ENCODE results near the gene REV3L. TPM values are rescaled to one million over a fixed set of nuclear protein-coding genes. Genes with fewer than 3 reads are reported as not detected.

REV3L gene
- total and polyA plus RNA-seq, 2 of the 13 experiments (the other 11 are each of a cell fraction or from before 2014, with no cell fraction given): 12.8 to 31.3 TPM

GRCh38 chr6:111354758-111355555, 128.1 kb downstream of the REV3L start:
- ATAC-seq: no peak
- in situ Hi-C loops (cut with HindIII; ENCODE audit: extremely low pct_ligation_motif_present, low pct_unique_long_range_greater_than_20kb): loop anchor here (25.0 kb wide), 1 partner anchor 282 kb away; no protein-coding TSS in a partner anchor

GRCh38 chr6:111353912-111354462, 129.0 kb downstream of the REV3L start:
- H3K27me3 ChIP-seq (ENCODE audit: control insufficient read depth in 1 of 2, insufficient read depth in 2 of 2, low read length in 2 of 2): no peaks in the 10 kb centered on the region
- ChIA-PET CTCF (ENCODE audit: low intra/inter-chr PET ratio, low total read pairs) (no interaction called here), POLR2A (no interaction called here)
- no peak overlapping the region for H3K4me3 ChIP-seq (replicated peaks in 1 of 3; ENCODE audit: insufficient read depth in 1 of 3, low read depth in 2 of 3, low read length in 3 of 3)
- H3K4me1 ChIP-seq (ENCODE audit: insufficient read depth, low read length): peaks cover 24% of the 10 kb centered on the region
- H3K9ac ChIP-seq (ENCODE audit: insufficient read depth, low read depth, low read length): no peak overlapping the region
- ATAC-seq (peak; percentile 44; the same call in 1 of the 3 replicates), DNase-seq (ENCODE audit: low spot score) (peak; percentile 20), FAIRE-seq (no peak)
- no peaks in the 10 kb centered on the region for H3K9me3 ChIP-seq (ENCODE audit: low read length)
- H3K27ac ChIP-seq (ENCODE audit: extremely low read length, insufficient read depth, low read length): no peak overlapping the region
- intact Hi-C loops (cut with micrococcal nuclease; ENCODE audit: unreplicated experiment): no loop called here
- no peak overlapping the region for H3K4me2 ChIP-seq (ENCODE audit: low read depth, low read length)
- in situ Hi-C loops (cut with HindIII; ENCODE audit: extremely low pct_ligation_motif_present, low pct_unique_long_range_greater_than_20kb): loop anchor here (25.0 kb wide), 1 partner anchor 283 kb away; no protein-coding TSS in a partner anchor
- H3K36me3 ChIP-seq (replicated peaks in 1 of 2; ENCODE audit: control insufficient read depth in 1 of 2, insufficient read depth in 2 of 2, low read length in 2 of 2): peaks cover 8 to 40% of the 10 kb centered on the region in 2 experiments
- no peaks in the 10 kb centered on the region for H4K20me1 ChIP-seq (ENCODE audit: insufficient read depth, low read length)
- BruUV-seq (replicated peaks): no TSS peak
- TF ChIP-seq TGIF2 (CRISPR knock-in tag; IDR thresholded peaks at IDR 0.05) (no peak), TP53 (CRISPR knock-in tag; conservative IDR thresholded peaks at IDR 0.05) (no peak), KLF13 (CRISPR knock-in tag; IDR thresholded peaks at IDR 0.05) (no peak), MTA3 (CRISPR knock-in tag; IDR thresholded peaks at IDR 0.05) (no peak), BHLHE40 (IDR thresholded peaks at IDR 0.05; ENCODE audit: low read length) (no peak)
- H3K79me2 ChIP-seq (ENCODE audit: insufficient read depth, low read length): no peaks in the 10 kb centered on the region
- no peak overlapping the region for H2AFZ ChIP-seq (ENCODE audit: low read length)
- WGBS (ENCODE audit: low lambda C conversion rate): 92% methylated on average over 5 of the region's 5 CpGs

More at GRCh38 chr6:111354758-111355555, 128.1 kb downstream of the REV3L start:
- H3K9ac ChIP-seq (ENCODE audit: insufficient read depth, low read depth, low read length): no peak overlapping the region
- no TSS peak for BruUV-seq (replicated peaks)
- no peak overlapping the region for H2AFZ ChIP-seq (ENCODE audit: low read length)
- FAIRE-seq (no peak), DNase-seq (ENCODE audit: low spot score) (no peak)
- no peaks in the 10 kb centered on the region for H3K27me3 ChIP-seq (ENCODE audit: control insufficient read depth in 1 of 2, insufficient read depth in 2 of 2, low read length in 2 of 2)
- no peak overlapping the region for H3K4me3 ChIP-seq (replicated peaks in 1 of 3; ENCODE audit: insufficient read depth in 1 of 3, low read depth in 2 of 3, low read length in 3 of 3)
- H3K36me3 ChIP-seq (replicated peaks in 1 of 2; ENCODE audit: control insufficient read depth in 1 of 2, insufficient read depth in 2 of 2, low read length in 2 of 2): peaks cover 7 to 32% of the 10 kb centered on the region in 2 experiments
- H3K27ac ChIP-seq (ENCODE audit: extremely low read length, insufficient read depth, low read length): no peak overlapping the region
- POLR2A ChIA-PET: no interaction called here
- H3K4me1 ChIP-seq (ENCODE audit: insufficient read depth, low read length): peaks cover 24% of the 10 kb centered on the region
- H3K79me2 ChIP-seq (ENCODE audit: insufficient read depth, low read length): no peaks in the 10 kb centered on the region
- intact Hi-C loops (cut with micrococcal nuclease; ENCODE audit: unreplicated experiment): no loop called here
- no peaks in the 10 kb centered on the region for H4K20me1 ChIP-seq (ENCODE audit: insufficient read depth, low read length)
- 96% methylated on average over 3 of the region's 3 CpGs for WGBS (ENCODE audit: low lambda C conversion rate)
- CTCF ChIA-PET (ENCODE audit: low intra/inter-chr PET ratio, low total read pairs): no interaction called here
- no peaks in the 10 kb centered on the region for H3K9me3 ChIP-seq (ENCODE audit: low read length)
- no peak overlapping the region for H3K4me2 ChIP-seq (ENCODE audit: low read depth, low read length)
- TF ChIP-seq HOXA5 (CRISPR knock-in tag; IDR thresholded peaks at IDR 0.05) (no peak), KDM1A (CRISPR knock-in tag; IDR thresholded peaks at IDR 0.05) (0 out of 2 replicates have a peak, but pooled peaks have one; percentile 46), ZNF629 (CRISPR knock-in tag; conservative IDR thresholded peaks at IDR 0.05) (peak; percentile 95)

Measured in HepG2 (cell line).